H1 (cell line): ENCODE results near the gene OGFR. TPM values are rescaled to one million over a fixed set of nuclear protein-coding genes. Genes with fewer than 3 reads are reported as not detected.
A peak's percentile ranks its signal among the peaks of the same experiment; 100 is the strongest.

Experiments used
- CTCF ChIA-PET: fragments of 300-600 bp; sonication (Branson Sonifier 250); formaldehyde crosslinking; loops from one replicate; lab custom pipeline; 2021; ENCODE audit not compliant: partially characterized antibody; lab: Charles Lee
- POLR2A ChIA-PET: fragments of 300-600 bp; sonication (Branson Sonifier 250); formaldehyde crosslinking; loops from one replicate; lab custom pipeline; 2021; ENCODE audit warnings: inconsistent platforms; ENCODE audit not compliant: partially characterized antibody; lab: Charles Lee
- DNase-seq, 2 experiments: peaks; one replicate each; pipeline versions ENCODE4 v3.0.0 to v3.0.0-alpha.2; 2010 to 2022; ENCODE audit warnings: low spot score in 2 of 2, low read depth in 1 of 2, mixed read lengths in 1 of 2
- FAIRE-seq: peaks from 2 replicates; lab custom pipeline; 2011; peaks lifted over from hg19 to GRCh38; lab: Jason Lieb, UNC
- H2AFZ ChIP-seq: 2 replicates; pipeline ENCODE4 v1.8.1; 2012; ENCODE audit warnings: low read length, inconsistent platforms
- H2AK5ac ChIP-seq: 2 replicates; pipeline ENCODE4 v1.6.1; 2013; ENCODE audit warnings: low read depth, low read length
- H2BK120ac ChIP-seq: replicated peaks from 2 replicates; pipeline ENCODE3; 2013; ENCODE audit warnings: low read depth, low read length, inconsistent platforms
- H2BK12ac ChIP-seq: 2 replicates; pipeline ENCODE4 v1.6.1; 2013; ENCODE audit warnings: low read depth, low read length
- H2BK15ac ChIP-seq: 2 replicates; pipeline ENCODE4 v1.6.1; 2013; ENCODE audit warnings: low read length
- H2BK20ac ChIP-seq: 2 replicates; pipeline ENCODE4 v1.6.1; 2013; ENCODE audit warnings: low read length
- H2BK5ac ChIP-seq: 2 replicates; pipeline ENCODE4 v1.6.1; 2013; ENCODE audit warnings: low read depth, low read length
- H3K14ac ChIP-seq: 2 replicates; pipeline ENCODE4 v1.6.1; 2013; ENCODE audit warnings: inconsistent platforms; ENCODE audit not compliant: insufficient read length
- H3K18ac ChIP-seq: 2 replicates; pipeline ENCODE4 v1.6.1; 2013; ENCODE audit warnings: low read length; ENCODE audit errors: extremely low read depth
- H3K23ac ChIP-seq: 2 replicates; pipeline ENCODE4 v1.6.1; 2013; ENCODE audit warnings: inconsistent platforms; ENCODE audit not compliant: insufficient read length
- H3K23me2 ChIP-seq: 2 replicates; pipeline ENCODE4 v1.6.1; 2013; ENCODE audit warnings: low read depth, low read length
- H3K27ac ChIP-seq: 2 replicates; pipeline ENCODE4 v1.6.1; 2011; ENCODE audit warnings: low read depth, low read length, inconsistent platforms
- H3K27me3 ChIP-seq, 4 experiments: replicated peaks in 1 of 4; 1 replicate in 1 of 4; 2 replicates in 3 of 4; pipeline versions ENCODE4 v1.6.1 to v1.8.1; 2011 to 2013; ENCODE audit warnings: low read length in 3 of 4, mild to moderate bottlenecking in 3 of 4, inconsistent platforms in 2 of 4, mixed read lengths in 2 of 4, moderate library complexity in 1 of 4; ENCODE audit not compliant: control insufficient read depth in 3 of 4, insufficient read depth in 3 of 4; ENCODE audit errors: extremely low read depth in 1 of 4
- H3K36me3 ChIP-seq, 4 experiments: 2 replicates each; pipeline versions ENCODE4 v1.6.1 to v1.8.1; 2011 to 2013; ENCODE audit warnings: mild to moderate bottlenecking in 4 of 4, low read length in 3 of 4, moderate library complexity in 2 of 4, control low read depth in 1 of 4, inconsistent platforms in 1 of 4; ENCODE audit not compliant: insufficient read depth in 4 of 4, control insufficient read depth in 2 of 4
- H3K4ac ChIP-seq: replicated peaks from 2 replicates; pipeline ENCODE3; 2013; ENCODE audit warnings: low read length, low read depth, mixed read lengths, inconsistent platforms; ENCODE audit not compliant: insufficient read length
- H3K4me1 ChIP-seq, 4 experiments: replicated peaks in 1 of 4; 1 replicate in 1 of 4; 2 replicates in 3 of 4; pipeline versions ENCODE4 v1.6.1 to v1.8.1; 2011 to 2013; ENCODE audit warnings: low read length in 3 of 4, inconsistent platforms in 2 of 4, mixed read lengths in 1 of 4; ENCODE audit not compliant: insufficient read depth in 4 of 4, control insufficient read depth in 3 of 4
- H3K4me2 ChIP-seq, 2 experiments: 2 replicates each; pipeline versions ENCODE4 v1.6.1 to v1.8.1; 2011 to 2013; ENCODE audit warnings: low read depth in 2 of 2, low read length in 2 of 2, control low read depth in 1 of 2, inconsistent platforms in 1 of 2, mild to moderate bottlenecking in 1 of 2; ENCODE audit not compliant: insufficient read depth in 1 of 2
- H3K4me3 ChIP-seq, 4 experiments: fragments of 200-600, 300-600 bp in 1 of 4; sonication (generic), shearing (Covaris generic), sonication (Bioruptor Twin) in 1 of 4; 2 replicates each; pipeline versions ENCODE4 v1.5.1 to v1.8.1; 2011 to 2016; ENCODE audit warnings: low read length in 4 of 4, low read depth in 3 of 4, control low read depth in 2 of 4, inconsistent platforms in 2 of 4, mild to moderate bottlenecking in 2 of 4, mixed read lengths in 1 of 4, moderate library complexity in 1 of 4; ENCODE audit not compliant: insufficient read depth in 2 of 4; ENCODE audit errors: extremely low read depth in 1 of 4
- H3K56ac ChIP-seq: replicated peaks from 2 replicates; pipeline ENCODE3; 2013; ENCODE audit warnings: low read depth, mild to moderate bottlenecking, mixed read lengths, low read length, inconsistent platforms; ENCODE audit not compliant: insufficient read length
- H3K79me1 ChIP-seq: 2 replicates; pipeline ENCODE4 v1.6.1; 2013; ENCODE audit warnings: low read depth, low read length, control low read depth
- H3K79me2 ChIP-seq, 2 experiments: 2 replicates each; pipeline versions ENCODE4 v1.6.1 to v1.8.1; 2012 to 2013; ENCODE audit warnings: low read length in 2 of 2, mild to moderate bottlenecking in 2 of 2, inconsistent platforms in 1 of 2; ENCODE audit not compliant: insufficient read depth in 2 of 2, control insufficient read depth in 1 of 2
- H3K9ac ChIP-seq, 4 experiments: replicated peaks in 1 of 4; 1 replicate in 1 of 4; 2 replicates in 3 of 4; pipeline versions ENCODE4 v1.6.1 to v1.8.1; 2011 to 2013; ENCODE audit warnings: low read depth in 3 of 4, low read length in 3 of 4, control low read depth in 2 of 4, mild to moderate bottlenecking in 2 of 4, moderate library complexity in 2 of 4, inconsistent platforms in 1 of 4; ENCODE audit errors: extremely low read depth in 1 of 4
- H3K9me3 ChIP-seq, 2 experiments: 2 replicates each; pipeline versions ENCODE4 v1.6.1 to v1.8.1; 2012 to 2013; ENCODE audit warnings: mild to moderate bottlenecking in 2 of 2, moderate library complexity in 2 of 2, control low read depth in 1 of 2, inconsistent platforms in 1 of 2, low read depth in 1 of 2, low read length in 1 of 2, mixed read lengths in 1 of 2; ENCODE audit not compliant: insufficient read depth in 2 of 2
- H4K20me1 ChIP-seq, 2 experiments: replicated peaks in 1 of 2; 2 replicates each; pipeline versions ENCODE3 to v1.8.1; 2011 to 2013; ENCODE audit warnings: inconsistent platforms in 2 of 2, low read length in 2 of 2, mild to moderate bottlenecking in 1 of 2; ENCODE audit not compliant: insufficient read depth in 2 of 2, control insufficient read depth in 1 of 2
- H4K5ac ChIP-seq: 2 replicates; pipeline ENCODE4 v1.6.1; 2013; ENCODE audit warnings: low read length, low read depth, mixed read lengths, inconsistent platforms; ENCODE audit not compliant: insufficient read length
- H4K8ac ChIP-seq: 2 replicates; pipeline ENCODE4 v1.8.0; 2013; ENCODE audit warnings: mild to moderate bottlenecking, moderate library complexity, low read length, inconsistent platforms; ENCODE audit not compliant: insufficient read depth; ENCODE audit errors: extremely low read depth
- H4K91ac ChIP-seq: replicated peaks from 2 replicates; pipeline ENCODE3; 2013; ENCODE audit warnings: low read length, mixed read lengths, inconsistent platforms; ENCODE audit not compliant: insufficient read length
- ATF2 ChIP-seq: IDR thresholded peaks from 2 replicates; pipeline ENCODE4 v1.6.1; 2012; ENCODE audit warnings: low read length, inconsistent platforms
- BACH1 ChIP-seq: IDR thresholded peaks from 2 replicates; pipeline ENCODE4 v1.6.1; 2012; ENCODE audit warnings: low read length, improper control_type of control experiment
- CREB1 ChIP-seq: IDR thresholded peaks from 2 replicates; pipeline ENCODE4 v1.6.1; 2012; ENCODE audit warnings: inconsistent platforms
- CTBP2 ChIP-seq: IDR thresholded peaks from 2 replicates; pipeline ENCODE4 v1.7.0; 2011; ENCODE audit warnings: borderline replicate concordance, mild to moderate bottlenecking, moderate library complexity, mixed read lengths, low read length; ENCODE audit not compliant: insufficient read depth, insufficient read length
- HDAC2 ChIP-seq, 2 experiments: fragments of 300-600 bp in 1 of 2; sonication (generic) in 1 of 2; IDR thresholded peaks; 2 replicates each; pipeline ENCODE4 v1.6.1; 2011 to 2012; ENCODE audit warnings: low read depth in 2 of 2, low read length in 2 of 2, mild to moderate bottlenecking in 2 of 2, moderate library complexity in 2 of 2, borderline replicate concordance in 1 of 2, inconsistent platforms in 1 of 2
- RXRA ChIP-seq: IDR thresholded peaks from 2 replicates; pipeline ENCODE4 v1.6.1; 2011; ENCODE audit warnings: low read depth, mild to moderate bottlenecking, low read length, moderate library complexity; ENCODE audit not compliant: insufficient read depth
- WGBS, 2 experiments: shearing (Covaris generic) in 1 of 2; methylation state at CpG; one replicate each; pipeline versions ENCODE4 v1.1.6 to v1.1.7; 2013 to 2015; ENCODE audit warnings: low lambda C conversion rate in 2 of 2, mixed read lengths in 2 of 2, inconsistent platforms in 1 of 2, low coverage in 1 of 2, missing lambda C conversion rate in 1 of 2; ENCODE audit not compliant: insufficient replicate concordance in 2 of 2, insufficient coverage in 1 of 2, insufficient read length in 1 of 2; ENCODE audit errors: extremely low coverage in 1 of 2, missing lambda C conversion rate in 1 of 2; 5-methylcytosine and 5-hydroxymethylcytosine counted together
- polyA plus RNA-seq, 7 experiments: library from polyadenylated mRNA; depleted of rRNA in 3 of 7; stranded (reverse) in 5 of 7; unstranded in 2 of 7; fragments of >200 nt in 5 of 7; fragments of 200-250 nt in 2 of 7; gene quantifications; 1 replicate in 5 of 7; 2 replicates in 1 of 7; 4 replicates in 1 of 7; pipeline versions ENCODE4 v1.2.1 to v1.2.3, GENCODE V29; 2011 to 2013; ENCODE audit warnings: missing spikeins in 2 of 7, mixed read lengths in 2 of 7
- total RNA-seq: library from RNA; stranded (reverse); fragmentation: NEBNext Ultra II Directional; extraction: Animal tissue kit (Norgen Biotek cat#: 25700); gene quantifications from 2 replicates; pipeline ENCODE4 v1.2.1, GENCODE V29; 2021
- TF ChIP-seq, protein P1 (sequence below): IDR thresholded peaks from 2 replicates; pipeline ENCODE4 v1.6.1; 2012; ENCODE audit warnings: inconsistent platforms

The OGFR gene
- total and polyA plus RNA-seq, 2 of the 8 experiments (the other 6 are each of a cell fraction or from before 2014, with no cell fraction given) = 13.9 to 25.1 TPM

DNA sequence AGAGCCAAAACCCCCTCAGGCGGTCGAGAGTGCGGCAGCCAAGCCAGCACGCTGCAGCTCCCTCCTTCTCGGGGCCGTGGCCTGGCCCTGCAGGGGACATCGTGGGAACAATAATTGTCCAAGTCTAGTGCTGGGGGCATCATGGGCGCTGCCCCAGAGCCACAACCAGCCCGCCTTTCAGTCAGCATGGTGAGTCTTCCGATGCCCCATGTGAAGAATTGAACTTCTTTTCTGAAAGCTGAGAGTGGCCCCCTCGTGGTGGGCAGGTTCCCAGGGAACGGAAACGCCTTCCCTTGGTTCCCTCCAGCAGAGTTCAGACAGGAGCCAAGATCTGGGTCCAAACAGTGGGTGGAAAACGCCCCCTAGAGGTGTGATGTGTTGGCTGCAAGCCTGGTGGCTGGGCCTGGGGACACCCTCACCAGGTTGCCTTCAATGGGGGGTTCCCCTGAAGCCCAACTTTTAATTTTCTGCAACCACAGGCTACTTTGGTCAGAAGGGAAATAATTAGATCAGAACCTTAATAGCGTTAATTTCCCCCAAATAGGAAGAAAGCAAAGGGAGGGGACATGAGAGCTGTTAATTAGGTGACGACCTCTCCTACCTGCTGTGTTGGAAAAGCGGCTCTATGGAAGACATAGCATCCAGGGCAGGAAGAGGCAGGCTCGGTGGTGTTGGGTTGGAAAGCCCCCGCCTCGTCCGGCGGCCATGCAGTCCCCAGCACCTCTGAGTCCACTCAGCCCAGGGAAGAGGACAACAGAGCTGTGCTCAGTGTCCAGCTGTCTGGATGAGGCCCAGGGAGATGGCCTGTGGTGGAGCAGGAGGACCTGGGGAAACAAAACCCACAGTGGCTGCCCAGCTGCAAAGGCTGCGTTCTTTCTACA, 13.1 kb upstream of the OGFR start:
- H2BK12ac ChIP-seq = 0 out of 2 replicates have a peak overlapping the region, but pooled peaks have one; percentile 28
- WGBS, 2 experiments = 33% methylated on average over 23 of the region's 23 CpGs; no CpG with 5 or more reads in 1 of the 2 experiments
- no peaks in the 10 kb centered on the region for H3K79me2 ChIP-seq
- peak overlapping the region in 1 of 2 experiments; percentile 61; a peak in 3 of 4 replicates for H3K4me2 ChIP-seq
- H3K9me3 ChIP-seq = no peaks in the 10 kb centered on the region
- H2BK20ac ChIP-seq = no peak overlapping the region; the same call in 1 of the 2 replicates
- H3K14ac ChIP-seq = no peak overlapping the region
- H3K4me3 ChIP-seq = peak overlapping the region in 1 of 4 experiments; percentile 53; a peak in 4 of 8 replicates
- 0 out of 2 replicates have a peak overlapping the region, but pooled peaks have one; percentile 67 for H2AFZ ChIP-seq
- no peak overlapping the region for H3K23ac ChIP-seq
- H3K56ac ChIP-seq = no peak overlapping the region
- peak overlapping the region; percentile 19; the same call in 1 of the 2 replicates for H2BK15ac ChIP-seq
- DNase-seq (peak; percentile 71 to 90), FAIRE-seq (peak; percentile 75)
- H3K9ac ChIP-seq = no peak overlapping the region
- H2BK5ac ChIP-seq = no peak overlapping the region; the same call in 1 of the 2 replicates
- H4K5ac ChIP-seq = no peak overlapping the region
- H4K91ac ChIP-seq = no peak overlapping the region
- H3K18ac ChIP-seq = no peak overlapping the region; the same call in 1 of the 2 replicates
- H2AK5ac ChIP-seq = peak overlapping the region; percentile 33; the same call in 1 of the 2 replicates
- no peak overlapping the region for H3K27ac ChIP-seq
- ChIA-PET CTCF (interaction anchor here (0.6 to 6.4 kb wide), 68 partner anchors 8 to 379 kb away, joined by 3 to 65 read pairs (median 6); partner anchors contain the start of genes NTSR1 and OGFR), POLR2A (interaction anchor here (0.7 to 2.1 kb wide), 7 partner anchors 9 to 148 kb away, joined by 3 to 5 read pairs (median 3); no protein-coding TSS in a partner anchor)
- H3K23me2 ChIP-seq = peaks cover 5% of the 10 kb centered on the region; the same call in 1 of the 2 replicates
- H4K8ac ChIP-seq = no peak overlapping the region
- H3K36me3 ChIP-seq = no peaks in the 10 kb centered on the region
- peaks cover 0 to 8% (median 5%) of the 10 kb centered on the region in 4 experiments; a peak in 4 of 7 replicates for H3K4me1 ChIP-seq
- H3K27me3 ChIP-seq = peaks cover 0 to 18% (median 11%) of the 10 kb centered on the region in 4 experiments; a peak in 5 of 7 replicates
- H2BK120ac ChIP-seq = no peak overlapping the region
- H3K4ac ChIP-seq = no peak overlapping the region
- H4K20me1 ChIP-seq = no peaks in the 10 kb centered on the region
- H3K79me1 ChIP-seq = no peaks in the 10 kb centered on the region
- TF ChIP-seq RXRA (0 out of 2 replicates have a peak, but pooled peaks have one; percentile 44), BACH1 (peak; percentile 66), CTBP2 (peak; percentile 94), CREB1 (peak; percentile 32; the same call in 1 of the 2 replicates), ATF2 (no peak), HDAC2 (IDR thresholded peaks at IDR 0.05; ENCODE audit: borderline replicate concordance in 1 of 2, low read depth in 2 of 2, low read length in 2 of 2) (peak in 1 of 2 experiments; percentile 75; a peak in 1 of 4 replicates)
- TF ChIP-seq, protein P1, sequence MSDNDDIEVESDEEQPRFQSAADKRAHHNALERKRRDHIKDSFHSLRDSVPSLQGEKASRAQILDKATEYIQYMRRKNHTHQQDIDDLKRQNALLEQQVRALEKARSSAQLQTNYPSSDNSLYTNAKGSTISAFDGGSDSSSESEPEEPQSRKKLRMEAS = peak; percentile 77
